ENCODE results near the gene ZNF655.

ZNF655 gene

DNA sequence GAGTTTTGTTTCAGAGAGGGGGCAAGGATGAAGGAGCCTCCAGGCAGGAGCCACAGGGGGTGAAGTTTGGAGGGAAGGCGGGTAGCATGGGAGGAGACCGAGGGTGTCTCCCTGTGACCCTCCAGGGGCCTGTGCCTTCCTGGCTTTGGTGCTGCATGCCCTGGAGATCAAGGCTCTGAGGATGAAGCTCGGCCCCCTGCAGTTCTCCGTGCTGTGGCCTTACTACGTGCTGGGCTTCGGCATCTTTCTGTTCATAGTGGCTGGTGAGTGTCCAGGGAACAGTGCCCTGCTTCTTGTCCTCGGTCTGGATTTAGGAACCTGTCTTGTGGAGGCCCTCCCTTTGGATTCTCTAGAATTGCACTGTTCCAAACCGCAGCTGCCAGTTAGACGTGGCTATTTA is 49.1 kb downstream of the ZNF655 start:
- peaks cover 62% of the 10 kb centered on the region for H3K27me3 Mint-ChIP-seq (ENCODE audit: low read depth, poor library complexity)
- DNase-seq: no peak
- H3K27ac Mint-ChIP-seq: no peak overlapping the region
- no peaks in the 10 kb centered on the region for H3K4me1 Mint-ChIP-seq
- H3K36me3 Mint-ChIP-seq (ENCODE audit: low read depth): no peaks in the 10 kb centered on the region
- no peaks in the 10 kb centered on the region for H3K9me3 Mint-ChIP-seq
- TF ChIP-seq, protein P1, sequence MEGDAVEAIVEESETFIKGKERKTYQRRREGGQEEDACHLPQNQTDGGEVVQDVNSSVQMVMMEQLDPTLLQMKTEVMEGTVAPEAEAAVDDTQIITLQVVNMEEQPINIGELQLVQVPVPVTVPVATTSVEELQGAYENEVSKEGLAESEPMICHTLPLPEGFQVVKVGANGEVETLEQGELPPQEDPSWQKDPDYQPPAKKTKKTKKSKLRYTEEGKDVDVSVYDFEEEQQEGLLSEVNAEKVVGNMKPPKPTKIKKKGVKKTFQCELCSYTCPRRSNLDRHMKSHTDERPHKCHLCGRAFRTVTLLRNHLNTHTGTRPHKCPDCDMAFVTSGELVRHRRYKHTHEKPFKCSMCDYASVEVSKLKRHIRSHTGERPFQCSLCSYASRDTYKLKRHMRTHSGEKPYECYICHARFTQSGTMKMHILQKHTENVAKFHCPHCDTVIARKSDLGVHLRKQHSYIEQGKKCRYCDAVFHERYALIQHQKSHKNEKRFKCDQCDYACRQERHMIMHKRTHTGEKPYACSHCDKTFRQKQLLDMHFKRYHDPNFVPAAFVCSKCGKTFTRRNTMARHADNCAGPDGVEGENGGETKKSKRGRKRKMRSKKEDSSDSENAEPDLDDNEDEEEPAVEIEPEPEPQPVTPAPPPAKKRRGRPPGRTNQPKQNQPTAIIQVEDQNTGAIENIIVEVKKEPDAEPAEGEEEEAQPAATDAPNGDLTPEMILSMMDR (IDR thresholded peaks at IDR 0.05): no peak
- no peak overlapping the region for H3K4me3 Mint-ChIP-seq

DNA sequence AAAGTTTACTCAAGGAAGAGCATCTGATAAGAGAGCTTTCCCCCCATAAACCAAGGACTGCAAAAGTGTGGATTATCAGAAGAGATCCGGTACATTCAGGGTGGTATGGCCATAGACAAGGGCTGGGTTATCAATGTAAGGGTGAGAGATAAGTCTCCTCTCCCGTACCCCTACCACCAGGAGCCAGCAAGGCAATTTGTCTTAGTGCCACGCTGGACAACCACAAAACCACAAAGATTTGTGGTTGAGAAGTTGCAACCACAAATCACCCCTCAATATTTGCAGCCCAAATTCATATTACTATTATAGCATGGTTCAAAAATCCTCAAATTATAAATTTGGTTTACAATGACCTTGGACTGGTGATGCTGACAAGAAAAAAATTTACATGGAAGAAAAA is 56.1 kb downstream of the ZNF655 start:
- H3K9me3 Mint-ChIP-seq: peaks cover 7% of the 10 kb centered on the region
- TF ChIP-seq, protein P1 (IDR thresholded peaks at IDR 0.05): no peak
- no peak overlapping the region for H3K27ac Mint-ChIP-seq
- peaks cover 31% of the 10 kb centered on the region for H3K4me1 Mint-ChIP-seq
- no peak for DNase-seq
- peaks cover 43% of the 10 kb centered on the region for H3K27me3 Mint-ChIP-seq (ENCODE audit: low read depth, poor library complexity)
- no peak overlapping the region for H3K4me3 Mint-ChIP-seq
- H3K36me3 Mint-ChIP-seq (ENCODE audit: low read depth): peaks cover 8% of the 10 kb centered on the region

DNA sequence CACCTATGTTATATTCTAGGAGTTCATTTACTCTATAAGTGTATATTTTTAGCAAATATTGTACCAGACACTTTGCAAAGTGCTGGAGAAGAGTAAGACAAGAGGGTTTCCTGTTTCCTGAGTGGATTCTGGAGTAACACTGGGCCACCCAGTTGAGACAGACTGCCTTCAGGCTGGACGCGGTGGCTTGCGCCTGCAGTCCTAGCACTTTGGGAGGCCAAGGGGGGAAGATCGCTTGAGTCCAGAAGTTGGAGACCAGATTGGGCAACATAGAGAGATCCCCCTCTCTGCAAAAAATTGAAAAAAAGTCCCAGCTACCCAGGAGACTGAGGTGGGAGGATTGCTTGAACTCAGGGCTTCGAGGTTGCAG is 57.5 kb downstream of the ZNF655 start:
- Mint-ChIP-seq H3K27ac (no peak overlapping the region), H3K36me3 (ENCODE audit: low read depth) (peaks cover 20% of the 10 kb centered on the region), H3K4me3 (peak overlapping the region; percentile 95), H3K27me3 (ENCODE audit: low read depth, poor library complexity) (peaks cover 28% of the 10 kb centered on the region), H3K4me1 (peaks cover 31% of the 10 kb centered on the region), H3K9me3 (peaks cover 7% of the 10 kb centered on the region)
- TF ChIP-seq, protein P1 (IDR thresholded peaks at IDR 0.05): no peak
- DNase-seq: no peak

DNA sequence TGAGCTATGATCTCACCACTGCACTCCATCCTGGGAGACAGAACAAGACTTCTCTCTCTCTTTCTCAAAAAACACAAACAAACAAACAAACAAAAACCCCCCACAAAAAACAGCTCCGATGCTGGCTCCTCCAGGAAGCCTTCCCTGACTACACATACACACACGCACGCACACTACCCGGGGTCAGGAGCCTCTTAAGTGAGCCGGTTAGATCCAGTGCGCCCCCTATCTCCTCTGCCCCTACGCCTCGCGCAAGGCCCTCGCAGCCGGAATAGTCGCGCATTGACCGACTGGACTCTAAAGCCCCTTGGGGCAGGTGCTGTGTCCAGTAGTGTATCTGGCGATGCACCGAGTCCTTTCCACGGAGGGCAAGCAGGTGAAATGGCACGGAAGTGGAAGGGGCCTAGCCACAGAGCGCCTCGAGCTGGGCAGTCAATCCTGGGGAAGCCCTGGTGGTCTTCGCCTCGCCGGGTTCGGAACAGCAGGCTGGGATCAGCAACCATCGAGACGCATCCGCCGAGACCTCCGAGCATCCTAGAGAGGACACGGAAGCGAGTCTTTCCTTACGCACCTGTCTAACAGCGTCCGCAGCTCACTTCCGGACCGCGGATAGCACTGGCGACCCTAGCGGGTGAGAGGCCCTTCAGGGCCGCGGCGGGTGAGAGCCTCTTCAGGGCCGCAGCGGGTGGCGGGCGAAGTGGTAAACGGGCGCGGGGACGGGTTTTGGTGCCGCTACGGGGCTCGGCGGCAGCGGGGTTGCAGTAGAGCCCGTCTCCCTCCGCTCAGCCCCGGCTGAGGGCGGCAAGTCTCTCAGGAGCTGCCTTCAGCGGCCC is 58.1 kb downstream of the ZNF655 start, which contains the start of gene ZSCAN25:
Gene ZSCAN25, plus strand, starts transcription at position 588 of the 833 bp plus-strand sequence. CDS start 2,661 bp downstream, outside the sequence.
- peak within 1 kb of the TSS; percentile 98 for H3K27ac Mint-ChIP-seq
- TF ChIP-seq, protein P1 (IDR thresholded peaks at IDR 0.05): peak; percentile 25
- H3K4me3 Mint-ChIP-seq: peak within 1 kb of the TSS; percentile 95
- peaks cover 7% of the 10 kb centered on the region for H3K9me3 Mint-ChIP-seq
- H3K27me3 Mint-ChIP-seq (ENCODE audit: low read depth, poor library complexity): peaks cover 22% of the 10 kb centered on the region
- H3K36me3 Mint-ChIP-seq (ENCODE audit: low read depth): peaks cover 26% of the 10 kb centered on the region
- peak; percentile 91 for DNase-seq
- H3K4me1 Mint-ChIP-seq: peaks cover 31% of the 10 kb centered on the region

DNA sequence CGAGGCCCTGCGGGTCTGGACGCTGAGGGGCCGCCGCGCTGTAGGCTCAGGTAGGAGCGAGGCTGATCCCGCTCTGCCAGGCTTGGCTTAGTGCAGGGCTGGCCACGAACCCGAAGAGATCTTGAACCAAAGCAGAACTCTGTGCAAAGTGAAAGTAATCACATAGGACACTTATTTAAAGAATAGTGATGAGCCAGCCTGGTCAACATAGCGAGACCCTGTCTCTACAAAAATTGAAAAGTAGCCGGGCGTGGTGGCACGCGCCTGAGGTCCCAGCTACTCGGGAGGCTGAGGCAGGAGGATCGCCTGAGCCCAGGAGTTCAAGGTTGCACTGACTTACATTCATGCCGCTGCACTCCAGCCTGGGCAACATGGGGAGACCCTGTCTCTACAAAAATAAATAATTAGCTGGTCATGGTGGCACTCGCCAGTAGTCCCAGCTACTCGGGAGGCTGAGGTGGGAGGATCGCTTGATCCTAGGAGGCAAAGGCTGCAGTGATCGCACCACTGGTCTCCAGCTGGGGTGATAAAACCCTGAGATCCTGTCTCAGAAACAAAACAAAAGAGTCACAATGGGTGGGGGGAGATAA is 58.8 kb downstream of the ZNF655 start:
- Mint-ChIP-seq H3K9me3 (peaks cover 7% of the 10 kb centered on the region), H3K27me3 (ENCODE audit: low read depth, poor library complexity) (peaks cover 17% of the 10 kb centered on the region), H3K4me3 (peak overlapping the region; percentile 95), H3K4me1 (peaks cover 31% of the 10 kb centered on the region), H3K36me3 (ENCODE audit: low read depth) (peaks cover 30% of the 10 kb centered on the region), H3K27ac (no peak overlapping the region)
- DNase-seq: no peak
- TF ChIP-seq, protein P1 (IDR thresholded peaks at IDR 0.05): no peak

All from nephron progenitor cell (in vitro differentiated cells).